BLaER1 (cell line): ENCODE results near the gene TNS1.

Experiments
- H3K27ac ChIP-seq: shearing (Covaris generic); formaldehyde crosslinking; 2 replicates; pipeline ENCODE4 v1.8.1; 2022
- H3K27me3 ChIP-seq: shearing (Covaris generic); formaldehyde crosslinking; 2 replicates; pipeline ENCODE4 v1.8.1; 2022
- H3K36me3 ChIP-seq: shearing (Covaris generic); formaldehyde crosslinking; 2 replicates; pipeline ENCODE4 v1.8.1; 2022
- H3K4me1 ChIP-seq: shearing (Covaris generic); formaldehyde crosslinking; 2 replicates; pipeline ENCODE4 v1.8.1; 2022
- H3K4me2 ChIP-seq: shearing (Covaris generic); formaldehyde crosslinking; 2 replicates; pipeline ENCODE4 v1.8.1; 2022
- H3K4me3 ChIP-seq: shearing (Covaris generic); formaldehyde crosslinking; 2 replicates; pipeline ENCODE4 v1.8.1; 2022
- H3K9ac ChIP-seq: shearing (Covaris generic); formaldehyde crosslinking; 2 replicates; pipeline ENCODE4 v1.8.1; 2022
- H3K9me3 ChIP-seq: shearing (Covaris generic); formaldehyde crosslinking; 2 replicates; pipeline ENCODE4 v1.8.1; 2022
- H4K20me1 ChIP-seq: shearing (Covaris generic); formaldehyde crosslinking; 2 replicates; pipeline ENCODE4 v1.8.1; 2022
- Cebpa-rat ChIP-seq: shearing (Covaris generic); IDR thresholded peaks from 2 replicates; pipeline ENCODE4 v1.8.1; 2022

Gene TNS1

DNA sequence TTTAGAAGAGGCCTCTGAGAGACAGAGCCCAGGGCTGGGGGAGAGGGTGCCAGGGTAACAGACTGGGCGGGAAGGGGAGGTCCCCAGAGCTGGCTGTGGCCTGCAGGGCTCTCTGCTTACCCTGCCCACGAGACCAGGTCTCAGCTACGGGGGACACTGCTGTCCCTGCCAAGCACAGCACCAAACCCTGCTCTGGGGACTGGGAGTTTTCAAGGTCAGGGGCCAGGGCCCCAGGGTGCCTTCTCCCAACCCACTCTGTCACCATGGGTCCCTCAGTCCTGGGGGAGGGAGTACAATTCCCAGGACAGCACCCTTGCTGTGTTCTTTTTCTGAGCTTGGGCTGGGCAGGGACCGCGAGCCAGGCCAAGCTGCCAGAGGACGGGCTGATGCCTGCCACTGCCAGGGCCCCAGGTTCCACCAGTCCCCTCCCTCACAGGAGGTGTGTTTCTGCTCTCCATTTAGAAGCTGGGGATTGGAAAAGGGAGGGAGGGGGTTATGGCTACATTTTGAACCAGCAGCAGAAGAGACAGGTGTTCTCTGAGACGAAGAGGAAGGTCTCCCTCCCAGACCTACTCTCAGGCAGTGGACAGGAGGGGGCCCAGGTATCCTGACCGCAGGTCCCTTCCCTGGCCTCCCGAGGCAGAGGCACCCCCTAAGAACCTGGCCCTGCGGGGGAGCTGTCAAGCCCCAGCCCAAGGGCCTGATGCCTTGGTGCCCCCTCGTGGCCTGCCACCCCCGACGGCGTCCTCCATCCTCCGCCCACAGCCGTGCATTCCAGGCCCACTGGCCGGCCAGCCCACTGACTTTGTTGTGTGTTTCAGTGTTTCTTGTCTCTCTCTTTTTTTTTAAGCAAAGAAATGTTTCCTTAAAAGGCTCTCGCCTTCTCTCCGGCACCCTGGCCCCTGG is 80.4 kb downstream of the TNS1 start:
- peaks cover 25% of the 10 kb centered on the region; the same call in 1 of the 2 replicates for H3K36me3 ChIP-seq
- no peak overlapping the region for H3K27ac ChIP-seq
- no peaks in the 10 kb centered on the region for H3K27me3 ChIP-seq
- 0 out of 2 replicates have a peak overlapping the region, but pooled peaks have one; percentile 19 for H3K9ac ChIP-seq
- TF ChIP-seq Cebpa-rat = no peak
- no peaks in the 10 kb centered on the region for H3K9me3 ChIP-seq
- peaks cover 22% of the 10 kb centered on the region for H3K4me1 ChIP-seq
- H3K4me3 ChIP-seq = no peak overlapping the region
- no peak overlapping the region for H3K4me2 ChIP-seq
- peaks cover 98% of the 10 kb centered on the region for H4K20me1 ChIP-seq

DNA sequence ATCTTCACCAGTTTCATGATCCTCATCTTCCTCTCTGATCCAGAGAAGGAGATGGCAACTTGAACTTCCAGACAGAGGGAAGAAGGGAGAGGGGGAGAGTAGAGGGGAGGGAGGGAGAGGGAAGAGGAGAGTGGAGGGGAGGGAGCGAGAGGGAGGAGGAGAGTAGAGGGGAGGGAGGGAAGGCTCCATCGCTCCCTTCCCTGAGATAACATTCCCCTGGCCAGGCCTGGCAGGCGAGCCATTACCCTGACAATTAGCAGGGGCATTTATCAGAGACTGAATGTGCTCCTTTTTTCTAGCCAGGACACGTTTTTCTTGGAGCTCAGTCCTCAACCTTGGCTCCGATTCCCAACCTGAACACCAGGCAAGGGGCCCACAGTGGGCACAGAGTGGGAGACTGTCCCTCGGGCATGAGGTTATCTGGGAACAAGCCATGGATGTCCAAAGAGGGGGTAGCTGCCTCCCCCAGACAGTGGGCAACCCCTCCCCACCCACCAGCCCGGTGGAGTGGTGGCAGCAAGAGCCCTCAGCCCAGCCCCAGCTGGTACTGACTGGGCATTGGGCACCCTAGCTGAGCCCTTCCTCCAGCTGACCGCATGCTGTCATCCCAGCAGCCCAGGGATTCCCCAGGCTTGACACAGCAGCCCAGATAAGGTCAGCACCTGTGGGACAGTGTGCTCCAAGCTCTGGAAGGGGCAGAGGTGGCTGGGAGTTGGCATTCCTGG is 81.8 kb downstream of the TNS1 start:
- H3K27me3 ChIP-seq = no peaks in the 10 kb centered on the region
- H3K27ac ChIP-seq = no peak overlapping the region
- H3K4me1 ChIP-seq = peaks cover 32% of the 10 kb centered on the region
- H3K36me3 ChIP-seq = peaks cover 28% of the 10 kb centered on the region
- H3K4me3 ChIP-seq = no peak overlapping the region
- H3K9ac ChIP-seq = no peak overlapping the region
- H4K20me1 ChIP-seq = peaks cover 98% of the 10 kb centered on the region
- no peak for TF ChIP-seq Cebpa-rat
- H3K4me2 ChIP-seq = no peak overlapping the region
- no peaks in the 10 kb centered on the region for H3K9me3 ChIP-seq

DNA sequence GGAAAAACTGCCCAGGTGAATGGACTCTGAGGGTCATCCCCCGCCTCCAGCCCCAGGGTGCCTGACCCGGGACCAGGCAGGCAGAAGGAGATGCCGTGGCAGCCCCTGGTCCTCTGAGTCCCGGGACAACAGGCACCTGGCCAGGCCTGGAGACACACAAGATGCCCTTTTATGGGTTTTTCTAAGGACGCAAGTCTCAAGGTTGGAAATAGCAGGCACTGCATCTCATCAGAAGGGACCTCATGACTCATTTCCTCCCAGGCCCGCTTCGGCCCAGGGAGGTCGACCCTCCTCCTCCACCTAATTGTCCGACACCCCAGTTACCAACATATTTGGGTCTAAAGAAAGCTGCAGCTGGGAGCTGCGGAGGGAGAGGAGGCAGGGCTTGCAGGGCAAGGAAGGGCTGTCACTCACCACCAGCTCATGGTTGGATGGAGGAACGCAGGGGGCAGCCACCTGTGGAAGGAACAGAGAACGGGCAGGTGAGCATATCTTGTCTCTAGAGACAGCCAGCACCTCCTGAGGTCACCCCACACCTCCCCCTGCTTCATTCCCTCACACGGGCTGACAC is 82.9 kb downstream of the TNS1 start:
- no peaks in the 10 kb centered on the region for H3K27me3 ChIP-seq
- H4K20me1 ChIP-seq = peaks cover 98% of the 10 kb centered on the region
- H3K36me3 ChIP-seq = peaks cover 37% of the 10 kb centered on the region
- no peak for TF ChIP-seq Cebpa-rat
- no peak overlapping the region for H3K4me2 ChIP-seq
- H3K27ac ChIP-seq = no peak overlapping the region
- peaks cover 33% of the 10 kb centered on the region for H3K4me1 ChIP-seq
- no peak overlapping the region for H3K9ac ChIP-seq
- H3K9me3 ChIP-seq = no peaks in the 10 kb centered on the region
- H3K4me3 ChIP-seq = no peak overlapping the region

DNA sequence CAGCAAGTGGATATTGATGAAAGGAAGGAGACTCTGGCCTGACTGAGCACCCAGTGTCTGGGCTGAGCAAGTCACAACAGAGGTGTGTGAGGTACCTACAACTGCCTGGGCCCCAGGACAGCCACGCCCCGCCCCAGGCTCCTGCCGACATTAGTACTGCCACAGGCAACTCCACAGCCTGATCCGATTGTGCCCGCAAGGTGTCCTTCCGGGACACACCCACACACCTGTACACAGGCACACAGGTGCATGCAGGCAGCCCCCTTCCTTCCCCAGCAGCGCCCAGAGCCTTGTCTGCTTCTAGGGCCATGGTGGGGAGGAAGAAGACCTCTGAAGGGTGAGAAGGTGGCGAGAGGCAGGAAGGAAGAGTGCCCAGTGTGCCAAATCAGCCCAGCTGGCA is 83.6 kb downstream of the TNS1 start:
- Histone ChIP-seq H3K27ac (no peak overlapping the region), H3K9me3 (no peaks in the 10 kb centered on the region), H3K4me3 (no peak overlapping the region), H3K9ac (no peak overlapping the region), H3K27me3 (no peaks in the 10 kb centered on the region), H3K4me1 (peaks cover 39% of the 10 kb centered on the region), H3K4me2 (no peak overlapping the region), H3K36me3 (peaks cover 39% of the 10 kb centered on the region), H4K20me1 (peaks cover 98% of the 10 kb centered on the region)
- TF ChIP-seq Cebpa-rat = no peak

DNA sequence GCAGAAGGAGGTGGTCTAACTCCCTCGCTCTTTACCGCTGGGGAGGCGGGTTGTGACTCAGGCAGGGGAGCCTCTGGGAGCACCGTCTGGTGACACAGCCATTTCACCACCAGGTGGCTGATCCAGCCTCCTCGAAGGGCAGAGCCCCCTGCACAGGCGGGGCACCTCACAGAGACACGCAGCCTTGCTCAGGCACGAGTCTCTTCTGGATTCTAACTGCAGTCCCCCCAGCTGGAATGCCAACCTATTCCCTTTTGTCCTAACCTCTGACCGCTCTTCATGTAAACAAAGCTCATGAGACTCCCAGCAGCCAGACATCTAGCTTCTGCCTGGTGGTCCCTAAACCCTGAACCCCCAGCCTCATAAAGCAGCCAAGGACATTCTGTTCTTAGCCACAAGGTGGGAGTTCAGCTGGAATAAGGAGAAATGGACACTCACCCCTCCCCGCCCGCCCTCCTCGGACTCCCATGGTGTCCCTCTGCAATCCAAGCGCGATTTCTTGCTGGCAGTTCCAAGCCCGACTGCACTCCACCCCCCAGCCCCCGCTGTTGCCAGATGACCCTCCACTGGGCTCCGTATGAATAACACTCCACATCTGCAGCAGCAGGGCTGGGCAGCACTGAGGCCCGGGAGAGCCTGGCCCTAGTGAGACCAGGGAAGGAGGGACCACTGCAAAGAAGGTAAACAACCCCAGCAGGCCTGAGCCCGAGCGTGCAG is 84.3 kb downstream of the TNS1 start:
- H3K27me3 ChIP-seq = no peaks in the 10 kb centered on the region
- no peak for TF ChIP-seq Cebpa-rat
- H3K9me3 ChIP-seq = no peaks in the 10 kb centered on the region
- H4K20me1 ChIP-seq = peaks cover 98% of the 10 kb centered on the region
- no peak overlapping the region for H3K4me3 ChIP-seq
- H3K4me1 ChIP-seq = peaks cover 47% of the 10 kb centered on the region
- no peak overlapping the region for H3K27ac ChIP-seq
- H3K36me3 ChIP-seq = peaks cover 39% of the 10 kb centered on the region
- no peak overlapping the region for H3K9ac ChIP-seq
- no peak overlapping the region for H3K4me2 ChIP-seq

DNA sequence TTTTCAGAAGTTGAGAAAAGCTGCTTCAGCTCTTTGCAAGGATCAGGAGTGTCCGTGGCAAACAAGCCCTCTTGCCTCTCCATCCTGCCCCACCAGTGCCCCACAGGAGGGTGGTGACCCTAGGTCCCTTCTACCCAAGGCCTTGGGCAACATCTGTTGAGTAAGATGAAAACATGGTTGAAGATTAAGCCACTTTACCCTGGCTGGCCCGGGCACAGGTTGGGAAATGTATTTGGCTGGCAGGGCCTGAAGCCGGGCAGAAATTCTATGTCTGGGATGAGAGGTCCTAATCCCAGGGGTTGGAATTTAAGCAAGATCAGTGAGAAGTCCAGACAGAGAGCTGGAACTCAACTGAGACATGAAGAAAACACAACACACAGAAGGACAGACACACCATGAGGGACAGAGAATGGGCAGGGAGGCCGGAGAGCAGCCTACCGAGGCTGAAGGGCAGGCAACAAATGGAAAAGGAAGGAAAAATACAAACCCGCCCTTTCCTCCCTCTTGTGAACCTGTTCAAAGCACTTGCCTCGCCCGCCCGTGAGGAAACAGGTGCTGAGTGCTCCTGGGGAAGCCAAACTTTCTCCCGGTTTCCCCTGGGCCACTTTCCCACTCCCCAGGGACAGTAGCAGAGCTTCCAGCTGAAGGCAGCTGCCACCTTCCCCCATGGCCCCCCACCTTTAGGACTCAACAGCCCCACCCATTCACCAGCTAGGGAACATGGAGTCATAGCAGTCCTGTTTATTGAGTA is 86.1 kb downstream of the TNS1 start:
- peaks cover 98% of the 10 kb centered on the region for H4K20me1 ChIP-seq
- no peak for TF ChIP-seq Cebpa-rat
- no peaks in the 10 kb centered on the region for H3K27me3 ChIP-seq
- peaks cover 64% of the 10 kb centered on the region for H3K4me1 ChIP-seq
- H3K9me3 ChIP-seq = no peaks in the 10 kb centered on the region
- H3K36me3 ChIP-seq = peaks cover 39% of the 10 kb centered on the region
- no peak overlapping the region for H3K4me3 ChIP-seq
- H3K9ac ChIP-seq = no peak overlapping the region
- H3K4me2 ChIP-seq = peak overlapping the region; percentile 60
- H3K27ac ChIP-seq = no peak overlapping the region; the same call in 1 of the 2 replicates

DNA sequence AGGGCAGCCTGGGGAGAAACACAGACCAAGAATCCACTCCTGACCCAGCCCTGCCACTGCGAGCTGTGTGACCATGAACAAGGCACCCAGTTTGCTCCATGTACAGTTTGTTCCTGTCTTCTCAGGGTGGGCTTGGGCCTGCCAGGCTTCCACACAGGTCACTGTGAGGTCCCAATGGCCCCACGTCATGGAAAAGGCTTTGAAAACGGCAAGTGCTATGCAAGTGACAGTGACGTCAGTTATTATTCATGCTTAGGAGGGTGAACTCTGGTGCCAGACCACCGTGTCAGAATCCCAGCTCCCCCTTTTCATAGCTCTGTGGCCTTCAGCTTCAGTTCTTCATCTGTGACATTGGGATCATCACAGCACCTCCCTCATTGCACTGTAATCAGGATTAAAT is 87.1 kb downstream of the TNS1 start:
- H3K4me2 ChIP-seq = no peak overlapping the region
- peaks cover 39% of the 10 kb centered on the region for H3K36me3 ChIP-seq
- H3K27me3 ChIP-seq = no peaks in the 10 kb centered on the region
- H3K4me3 ChIP-seq = no peak overlapping the region
- no peak overlapping the region for H3K27ac ChIP-seq
- peaks cover 98% of the 10 kb centered on the region for H4K20me1 ChIP-seq
- peaks cover 74% of the 10 kb centered on the region for H3K4me1 ChIP-seq
- TF ChIP-seq Cebpa-rat = no peak
- no peak overlapping the region for H3K9ac ChIP-seq
- no peaks in the 10 kb centered on the region for H3K9me3 ChIP-seq

DNA sequence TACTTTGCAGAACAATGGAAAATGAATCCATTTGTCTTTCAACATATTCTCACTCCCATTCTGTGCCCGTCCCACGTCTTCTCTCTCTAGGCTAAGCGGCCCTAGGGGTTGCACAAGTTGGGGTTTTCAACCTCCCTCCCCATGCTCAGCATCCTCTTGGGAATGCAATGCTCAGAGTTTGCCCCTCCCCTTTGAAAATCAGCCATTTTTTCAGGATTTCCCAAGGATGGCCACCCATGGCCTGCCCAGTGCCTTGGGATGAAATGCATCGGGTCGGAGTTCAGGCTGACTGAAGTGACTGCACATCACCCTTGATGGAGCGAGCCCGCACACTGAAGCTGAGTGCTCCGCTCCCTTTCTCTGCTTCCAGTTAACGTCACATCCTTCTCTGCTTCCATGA is 87.9 kb downstream of the TNS1 start:
- no peaks in the 10 kb centered on the region for H3K9me3 ChIP-seq
- H3K4me2 ChIP-seq = no peak overlapping the region; the same call in 1 of the 2 replicates
- H4K20me1 ChIP-seq = peaks cover 98% of the 10 kb centered on the region
- peaks cover 35% of the 10 kb centered on the region for H3K36me3 ChIP-seq
- no peaks in the 10 kb centered on the region for H3K27me3 ChIP-seq
- no peak overlapping the region for H3K27ac ChIP-seq
- H3K9ac ChIP-seq = no peak overlapping the region
- no peak overlapping the region for H3K4me3 ChIP-seq
- TF ChIP-seq Cebpa-rat = no peak
- H3K4me1 ChIP-seq = peaks cover 79% of the 10 kb centered on the region

DNA sequence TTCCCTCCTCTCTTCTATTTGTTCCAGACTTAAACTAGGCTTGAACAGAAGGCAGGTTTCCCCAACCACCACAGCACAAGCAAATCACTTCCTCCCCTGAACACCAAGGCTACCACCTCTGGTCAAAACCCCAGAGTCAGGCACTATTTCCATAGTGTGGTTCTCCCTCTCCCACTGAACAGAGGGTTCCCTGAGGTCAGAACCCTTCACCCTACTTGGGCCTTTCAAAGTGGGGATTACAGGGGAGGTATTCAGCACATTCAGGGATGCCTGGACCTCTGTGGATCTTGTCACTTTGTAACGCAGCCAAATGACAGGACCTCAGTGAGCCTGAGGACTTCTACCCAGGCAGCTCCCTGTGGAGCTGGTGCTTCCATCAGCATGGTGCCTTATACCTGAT is 88.7 kb downstream of the TNS1 start:
- Histone ChIP-seq H3K9me3 (no peaks in the 10 kb centered on the region), H3K4me2 (peak overlapping the region; percentile 92), H4K20me1 (peaks cover 98% of the 10 kb centered on the region), H3K27ac (no peak overlapping the region), H3K36me3 (peaks cover 28% of the 10 kb centered on the region), H3K9ac (no peak overlapping the region), H3K4me1 (peaks cover 79% of the 10 kb centered on the region), H3K4me3 (no peak overlapping the region), H3K27me3 (no peaks in the 10 kb centered on the region)
- TF ChIP-seq Cebpa-rat = no peak
